HEK293 (cell line): ENCODE measurements around the gene SYS1.

Source experiments
- CTCF ChIA-PET: fragments of 350-600 bp; formaldehyde crosslinking; extraction: SDS; loops from one replicate; lab custom pipeline; 2021; ENCODE audit warnings: antibody characterized with exemption; lab: Yijun Ruan, JAX
- POLR2A ChIA-PET: fragments of 300-600 bp; formaldehyde crosslinking; extraction: SDS; loops from one replicate; lab custom pipeline; 2020; ENCODE audit warnings: antibody characterized with exemption, inconsistent platforms; lab: Yijun Ruan, JAX
- H3K27ac ChIP-seq: fragments of 200-500 bp; sonication (Bioruptor generic); 2 replicates; pipeline ENCODE4 v1.5.1; 2014; ENCODE audit warnings: low read depth, low read length, control low read depth, inconsistent platforms; ENCODE audit errors: extremely low read depth
- H3K36me3 ChIP-seq, 2 experiments: fragments of 200-500 bp in 1 of 2; sonication (Bioruptor generic) in 1 of 2; 1 replicate in 1 of 2; 2 replicates in 1 of 2; pipeline ENCODE4 v1.5.1; 2014 to 2017; ENCODE audit warnings: inconsistent platforms in 2 of 2, low read length in 2 of 2; ENCODE audit not compliant: control insufficient read depth in 2 of 2, insufficient read depth in 1 of 2
- H3K4me1 ChIP-seq: fragments of 200-500 bp; sonication (Bioruptor generic); 2 replicates; pipeline ENCODE4 v1.5.1; 2014; ENCODE audit warnings: mild to moderate bottlenecking, low read length, inconsistent platforms; ENCODE audit not compliant: control insufficient read depth, insufficient read depth
- H3K4me3 ChIP-seq: 2 replicates; pipeline ENCODE4 v1.5.1; 2011; ENCODE audit warnings: low read depth, mild to moderate bottlenecking, control low read depth, low read length, moderate library complexity
- H3K9me3 ChIP-seq: fragments of 200-500 bp; sonication (Bioruptor generic); 2 replicates; pipeline ENCODE4 v1.5.1; 2014; ENCODE audit warnings: low read depth, low read length, inconsistent platforms; ENCODE audit not compliant: control insufficient read depth, insufficient read depth
- ELK4 ChIP-seq: IDR thresholded peaks from 2 replicates; pipeline ENCODE4 v1.6.1; 2011; ENCODE audit warnings: mild to moderate bottlenecking, low read depth, low read length, borderline replicate concordance
- HIC1 ChIP-seq: fragments of 450-650 bp; formaldehyde crosslinking; IDR thresholded peaks from 2 replicates; pipeline ENCODE4 v1.5.1; 2016; ENCODE audit warnings: missing biosample characterization, missing genetic modification characterization
- HOXC10 ChIP-seq: sonication (generic); formaldehyde crosslinking; IDR thresholded peaks from 2 replicates; pipeline ENCODE4 v1.8.1; 2023; ENCODE audit warnings: mild to moderate bottlenecking, missing genetic modification reagents
- HOXD13 ChIP-seq: sonication (generic); formaldehyde crosslinking; IDR thresholded peaks from 2 replicates; pipeline ENCODE4 v1.8.0; 2022; ENCODE audit warnings: missing genetic modification reagents, borderline replicate concordance
- IKZF3 ChIP-seq: fragments of 450-650 bp; IDR thresholded peaks from 2 replicates; pipeline ENCODE4 v1.5.0; 2018; ENCODE audit warnings: missing biosample characterization, mild to moderate bottlenecking, missing genetic modification characterization, moderate library complexity
- PRDM4 ChIP-seq: fragments of 450-650 bp; formaldehyde crosslinking; IDR thresholded peaks from 2 replicates; pipeline ENCODE4 v1.5.1; 2017; ENCODE audit warnings: missing biosample characterization, missing genetic modification characterization
- WT1 ChIP-seq: fragments of 450-650 bp; formaldehyde crosslinking; IDR thresholded peaks from 2 replicates; pipeline ENCODE4 v1.5.1; 2016; ENCODE audit warnings: missing biosample characterization, missing genetic modification characterization
- ZFP37 ChIP-seq: fragments of 450-650 bp; formaldehyde crosslinking; IDR thresholded peaks from 2 replicates; pipeline ENCODE4 v1.5.1; 2016; ENCODE audit warnings: missing biosample characterization, missing genetic modification characterization
- ZNF112 ChIP-seq: fragments of 450-650 bp; formaldehyde crosslinking; IDR thresholded peaks from 2 replicates; pipeline ENCODE4 v1.5.0; 2017; ENCODE audit warnings: missing biosample characterization, missing genetic modification characterization
- ZNF169 ChIP-seq: fragments of 450-650 bp; formaldehyde crosslinking; IDR thresholded peaks from 2 replicates; pipeline ENCODE4 v1.5.1; 2016; ENCODE audit warnings: missing biosample characterization, missing genetic modification characterization
- ZNF19 ChIP-seq: fragments of 450-650 bp; formaldehyde crosslinking; IDR thresholded peaks from 2 replicates; pipeline ENCODE4; 2016; ENCODE audit warnings: missing biosample characterization, missing genetic modification characterization, low read depth
- ZNF223 ChIP-seq: fragments of 450-650 bp; formaldehyde crosslinking; IDR thresholded peaks from 2 replicates; pipeline ENCODE4 v1.5.1; 2016; ENCODE audit warnings: missing biosample characterization, missing genetic modification characterization
- ZNF26 ChIP-seq: fragments of 450-650 bp; formaldehyde crosslinking; IDR thresholded peaks from 2 replicates; pipeline ENCODE4 v1.5.1; 2016; ENCODE audit warnings: missing biosample characterization, missing genetic modification characterization
- ZNF341 ChIP-seq: fragments of 450-650 bp; formaldehyde crosslinking; IDR thresholded peaks from 2 replicates; pipeline ENCODE4; 2016; ENCODE audit warnings: low read depth, missing biosample characterization, missing genetic modification characterization
- ZNF488 ChIP-seq: fragments of 450-650 bp; formaldehyde crosslinking; IDR thresholded peaks from 2 replicates; pipeline ENCODE4 v1.5.1; 2016; ENCODE audit warnings: missing biosample characterization, missing genetic modification characterization
- ZNF501 ChIP-seq: fragments of 450-650 bp; formaldehyde crosslinking; IDR thresholded peaks from 2 replicates; pipeline ENCODE4 v1.5.1; 2016; ENCODE audit warnings: missing biosample characterization, missing genetic modification characterization
- ZNF544 ChIP-seq: fragments of 450-650 bp; formaldehyde crosslinking; IDR thresholded peaks from 2 replicates; pipeline ENCODE4 v1.5.0; 2017; ENCODE audit warnings: missing biosample characterization, missing genetic modification characterization
- ZNF571 ChIP-seq: fragments of 450-650 bp; formaldehyde crosslinking; IDR thresholded peaks from 2 replicates; pipeline ENCODE4 v1.5.0; 2017; ENCODE audit warnings: missing biosample characterization, missing genetic modification characterization
- ZNF600 ChIP-seq: fragments of 450-650 bp; formaldehyde crosslinking; IDR thresholded peaks from 2 replicates; pipeline ENCODE4 v1.5.1; 2016; ENCODE audit warnings: missing biosample characterization, missing genetic modification characterization
- ZNF610 ChIP-seq: fragments of 450-650 bp; formaldehyde crosslinking; IDR thresholded peaks from 2 replicates; pipeline ENCODE4 v1.5.1; 2016; ENCODE audit warnings: missing biosample characterization, missing genetic modification characterization, borderline replicate concordance
- ZNF654 ChIP-seq: fragments of 450-650 bp; formaldehyde crosslinking; IDR thresholded peaks from 2 replicates; pipeline ENCODE4 v1.5.1; 2016; ENCODE audit warnings: low read depth, missing biosample characterization, missing genetic modification characterization
- ZNF791 ChIP-seq: fragments of 450-650 bp; formaldehyde crosslinking; IDR thresholded peaks from 2 replicates; pipeline ENCODE4 v1.5.1; 2016; ENCODE audit warnings: missing biosample characterization, missing genetic modification characterization
- ZSCAN18 ChIP-seq: fragments of 450-650 bp; formaldehyde crosslinking; IDR thresholded peaks from 2 replicates; pipeline ENCODE4 v1.5.1; 2016; ENCODE audit warnings: missing biosample characterization, missing genetic modification characterization

Gene SYS1

GRCh38 chr20:45374966-45375365, 12.0 kb downstream of the SYS1 start (continued):
- TF ChIP-seq ZNF600 (tag by site-specific recombination), result no peak
- no peak for TF ChIP-seq ZNF488 (tag by site-specific recombination)
- no peak for TF ChIP-seq ZNF501
- TF ChIP-seq ZSCAN18 (tag by site-specific recombination), result no peak
- no peak for TF ChIP-seq ZNF610 (tag by site-specific recombination)

GRCh38 chr20:45377269-45377668, 14.3 kb downstream of the SYS1 start:
- ChIA-PET POLR2A (interaction anchor here (1.1 kb wide), 1 partner anchor 33 kb away, joined by 3 read pairs; no protein-coding TSS in a partner anchor), CTCF (interaction anchor here (0.6 to 5.4 kb wide), 3 partner anchors 36 to 239 kb away, joined by 3 to 95 read pairs (median 3); no protein-coding TSS in a partner anchor)
- no peaks in the 10 kb centered on the region for H3K9me3 ChIP-seq
- peaks cover 0 to 4% of the 10 kb centered on the region in 2 experiments; a peak in 1 of 3 replicates for H3K36me3 ChIP-seq
- H3K4me3 ChIP-seq, result no peak overlapping the region
- H3K27ac ChIP-seq, result no peak overlapping the region
- TF ChIP-seq ZNF112, result no peak
- TF ChIP-seq ZNF223 (tag by site-specific recombination), result no peak
- TF ChIP-seq ZNF654 (tag by site-specific recombination), result no peak
- no peak for TF ChIP-seq WT1 (tag by site-specific recombination)
- TF ChIP-seq IKZF3, result no peak
- no peak for TF ChIP-seq ZNF341
- TF ChIP-seq HOXC10, result no peak
- no peak for TF ChIP-seq ZNF169 (tag by site-specific recombination)
- no peaks in the 10 kb centered on the region for H3K4me1 ChIP-seq

GRCh38 chr20:45378191-45378590, 15.2 kb downstream of the SYS1 start, which contains the start of gene TP53TG5:
Gene TP53TG5 (minus strand): TSS chr20:45378325. CDS start chr20:45378236, 89 bp downstream.
- TF ChIP-seq PRDM4 (tag by site-specific recombination) (no peak), ZNF571 (tag by site-specific recombination) (no peak), ZNF341 (no peak), ZNF19 (no peak), ZNF791 (tag by site-specific recombination) (no peak), ZNF544 (tag by site-specific recombination) (no peak), ELK4 (no peak), HOXD13 (CRISPR knock-in tag) (no peak), ZFP37 (tag by site-specific recombination) (no peak), ZNF26 (tag by site-specific recombination) (no peak), HIC1 (tag by site-specific recombination) (no peak)
- ChIA-PET POLR2A (no interaction called here), CTCF (interaction anchor here (0.7 kb wide), 1 partner anchor 16 kb away, joined by 3 read pairs; no protein-coding TSS in a partner anchor)
- Histone ChIP-seq H3K27ac (no peak within 1 kb of the TSS), H3K4me1 (no peaks in the 10 kb centered on the region), H3K9me3 (no peaks in the 10 kb centered on the region), H3K4me3 (no peak within 1 kb of the TSS), H3K36me3 (peaks cover 0 to 4% of the 10 kb centered on the region in 2 experiments; a peak in 1 of 3 replicates)
